ENCODE results near the gene STPG3.
"Not testable (repeated sequence)": the region's sequence is repeated elsewhere in the genome, so short reads cannot be mapped to it uniquely, and the experiment has no call there.

Gene STPG3

DNA sequence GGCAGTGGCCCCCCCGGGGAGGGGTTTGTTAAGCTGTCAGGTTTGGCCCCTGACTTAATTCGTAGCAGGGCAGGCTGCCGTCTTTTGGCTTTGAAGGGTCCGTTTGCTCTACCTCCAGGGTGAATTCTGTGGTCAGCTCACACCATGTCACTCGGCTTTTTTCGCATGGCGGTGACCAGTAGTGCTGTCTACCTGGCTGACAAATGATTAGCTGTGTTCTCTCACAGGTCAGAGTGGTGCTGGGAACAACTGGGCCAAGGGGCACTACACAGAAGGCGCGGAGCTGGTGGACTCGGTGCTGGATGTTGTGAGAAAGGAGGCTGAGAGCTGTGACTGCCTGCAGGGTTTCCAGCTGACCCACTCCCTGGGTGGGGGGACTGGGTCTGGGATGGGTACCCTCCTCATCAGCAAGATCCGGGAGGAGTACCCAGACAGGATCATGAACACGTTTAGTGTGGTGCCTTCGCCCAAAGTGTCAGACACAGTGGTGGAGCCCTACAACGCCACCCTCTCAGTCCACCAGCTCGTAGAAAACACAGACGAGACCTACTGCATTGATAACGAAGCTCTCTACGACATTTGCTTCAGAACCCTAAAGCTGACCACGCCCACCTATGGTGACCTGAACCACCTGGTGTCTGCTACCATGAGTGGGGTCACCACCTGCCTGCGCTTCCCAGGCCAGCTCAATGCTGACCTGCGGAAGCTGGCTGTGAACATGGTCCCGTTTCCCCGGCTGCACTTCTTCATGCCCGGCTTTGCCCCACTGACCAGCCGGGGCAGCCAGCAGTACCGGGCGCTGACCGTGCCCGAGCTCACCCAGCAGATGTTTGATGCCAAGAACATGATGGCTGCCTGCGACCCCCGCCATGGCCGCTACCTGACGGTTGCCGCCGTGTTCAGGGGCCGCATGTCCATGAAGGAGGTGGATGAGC lies 8.6 kb upstream of the STPG3 start:
- no peak overlapping the region for H3K4me3 ChIP-seq (IDR thresholded peaks at IDR 0.05; ENCODE audit: insufficient read depth, low read depth, low read length)
- no peak overlapping the region for H2AFZ ChIP-seq (ENCODE audit: low read depth)
- peaks cover 17% of the 10 kb centered on the region for H3K79me2 ChIP-seq (ENCODE audit: insufficient read depth, low read depth)
- TF ChIP-seq, protein P1, sequence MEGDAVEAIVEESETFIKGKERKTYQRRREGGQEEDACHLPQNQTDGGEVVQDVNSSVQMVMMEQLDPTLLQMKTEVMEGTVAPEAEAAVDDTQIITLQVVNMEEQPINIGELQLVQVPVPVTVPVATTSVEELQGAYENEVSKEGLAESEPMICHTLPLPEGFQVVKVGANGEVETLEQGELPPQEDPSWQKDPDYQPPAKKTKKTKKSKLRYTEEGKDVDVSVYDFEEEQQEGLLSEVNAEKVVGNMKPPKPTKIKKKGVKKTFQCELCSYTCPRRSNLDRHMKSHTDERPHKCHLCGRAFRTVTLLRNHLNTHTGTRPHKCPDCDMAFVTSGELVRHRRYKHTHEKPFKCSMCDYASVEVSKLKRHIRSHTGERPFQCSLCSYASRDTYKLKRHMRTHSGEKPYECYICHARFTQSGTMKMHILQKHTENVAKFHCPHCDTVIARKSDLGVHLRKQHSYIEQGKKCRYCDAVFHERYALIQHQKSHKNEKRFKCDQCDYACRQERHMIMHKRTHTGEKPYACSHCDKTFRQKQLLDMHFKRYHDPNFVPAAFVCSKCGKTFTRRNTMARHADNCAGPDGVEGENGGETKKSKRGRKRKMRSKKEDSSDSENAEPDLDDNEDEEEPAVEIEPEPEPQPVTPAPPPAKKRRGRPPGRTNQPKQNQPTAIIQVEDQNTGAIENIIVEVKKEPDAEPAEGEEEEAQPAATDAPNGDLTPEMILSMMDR (conservative IDR thresholded peaks at IDR 0.05; ENCODE audit: low read depth, low read length) = no peak
- H3K4me2 ChIP-seq = peak overlapping the region; percentile 76
- H3K4me1 ChIP-seq (ENCODE audit: low read depth, poor library complexity, severe bottlenecking) = peaks cover 20% of the 10 kb centered on the region
- no peak overlapping the region; the same call in 1 of the 2 replicates for H3K27ac ChIP-seq
- H3K27me3 ChIP-seq (ENCODE audit: insufficient read depth, low read depth) = no peaks in the 10 kb centered on the region
- H3K9ac ChIP-seq = peak overlapping the region; percentile 62; the same call in 1 of the 2 replicates
- H4K20me1 ChIP-seq (ENCODE audit: insufficient read depth) = peaks cover 12% of the 10 kb centered on the region; the same call in 1 of the 2 replicates
- H3K36me3 ChIP-seq (ENCODE audit: insufficient read depth) = peaks cover 7% of the 10 kb centered on the region; the same call in 1 of the 2 replicates

DNA sequence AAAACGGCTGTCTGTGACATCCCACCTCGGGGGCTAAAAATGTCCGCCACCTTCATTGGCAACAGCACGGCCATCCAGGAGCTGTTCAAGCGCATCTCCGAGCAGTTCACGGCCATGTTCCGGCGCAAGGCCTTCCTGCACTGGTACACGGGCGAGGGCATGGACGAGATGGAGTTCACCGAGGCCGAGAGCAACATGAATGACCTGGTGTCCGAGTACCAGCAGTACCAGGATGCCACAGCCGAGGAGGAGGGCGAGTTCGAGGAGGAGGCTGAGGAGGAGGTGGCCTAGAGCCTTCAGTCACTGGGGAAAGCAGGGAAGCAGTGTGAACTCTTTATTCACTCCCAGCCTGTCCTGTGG lies 7.8 kb upstream of the STPG3 start:
- peaks cover 20% of the 10 kb centered on the region for H3K4me1 ChIP-seq (ENCODE audit: low read depth, poor library complexity, severe bottlenecking)
- not testable (repeated sequence) for H3K9ac ChIP-seq; H3K4me3 ChIP-seq (IDR thresholded peaks at IDR 0.05; ENCODE audit: insufficient read depth, low read depth, low read length); H3K36me3 ChIP-seq (ENCODE audit: insufficient read depth); H3K27ac ChIP-seq; H2AFZ ChIP-seq (ENCODE audit: low read depth); H3K4me2 ChIP-seq; H3K27me3 ChIP-seq (ENCODE audit: insufficient read depth, low read depth)
- peaks cover 17% of the 10 kb centered on the region for H3K79me2 ChIP-seq (ENCODE audit: insufficient read depth, low read depth)
- peaks cover 12% of the 10 kb centered on the region; the same call in 1 of the 2 replicates for H4K20me1 ChIP-seq (ENCODE audit: insufficient read depth)

DNA sequence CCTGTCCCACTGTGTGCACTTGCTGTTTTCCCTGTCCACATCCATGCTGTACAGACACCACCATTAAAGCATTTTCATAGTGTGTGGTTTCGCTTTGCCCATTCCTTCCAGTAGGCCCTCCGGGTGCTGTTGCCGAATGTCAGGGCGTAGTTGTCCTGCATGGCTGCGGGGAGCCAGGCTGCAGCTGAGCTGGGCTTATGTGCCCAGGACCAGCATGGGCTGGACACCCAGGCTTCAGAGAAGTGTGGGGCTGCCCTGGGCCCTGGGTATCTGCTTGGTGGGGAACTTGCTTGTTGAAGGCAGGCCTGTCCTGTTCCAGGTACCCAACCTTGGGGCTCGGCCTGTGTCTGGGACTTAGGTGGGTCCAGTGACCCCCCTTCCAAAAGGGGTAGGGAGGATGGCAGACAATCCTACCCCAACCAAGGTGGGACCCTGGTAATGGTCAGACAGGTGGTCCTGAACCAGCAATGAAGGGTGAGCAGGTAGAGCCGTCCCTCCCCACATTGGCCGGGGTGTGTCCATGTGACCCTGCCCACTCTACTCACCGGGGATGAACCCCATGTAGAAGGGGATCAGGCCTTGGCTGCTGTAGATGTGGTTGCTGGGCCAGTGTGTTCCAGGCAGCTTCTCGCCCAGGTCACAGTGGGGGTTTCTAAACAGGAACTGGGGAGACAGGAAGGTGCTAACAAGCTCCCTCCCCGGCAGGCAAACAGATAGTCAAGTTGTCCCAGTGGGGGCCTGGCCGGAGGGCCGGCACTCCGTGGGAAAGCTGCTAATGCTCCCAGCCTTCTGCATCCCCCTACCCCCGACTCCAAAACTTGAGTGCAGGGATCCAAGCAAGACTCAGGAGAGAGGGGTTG lies 7.2 kb upstream of the STPG3 start:
- peaks cover 12% of the 10 kb centered on the region; the same call in 1 of the 2 replicates for H4K20me1 ChIP-seq (ENCODE audit: insufficient read depth)
- peaks cover 17% of the 10 kb centered on the region for H3K79me2 ChIP-seq (ENCODE audit: insufficient read depth, low read depth)
- no peak overlapping the region for H3K27ac ChIP-seq
- H3K4me2 ChIP-seq = no peak overlapping the region
- TF ChIP-seq, protein P1 (conservative IDR thresholded peaks at IDR 0.05; ENCODE audit: low read depth, low read length) = no peak
- no peak overlapping the region for H2AFZ ChIP-seq (ENCODE audit: low read depth)
- H3K36me3 ChIP-seq (ENCODE audit: insufficient read depth) = peaks cover 7% of the 10 kb centered on the region; the same call in 1 of the 2 replicates
- H3K27me3 ChIP-seq (ENCODE audit: insufficient read depth, low read depth) = no peaks in the 10 kb centered on the region
- peaks cover 19% of the 10 kb centered on the region for H3K4me1 ChIP-seq (ENCODE audit: low read depth, poor library complexity, severe bottlenecking)
- no peak overlapping the region for H3K9ac ChIP-seq
- no peak overlapping the region for H3K4me3 ChIP-seq (IDR thresholded peaks at IDR 0.05; ENCODE audit: insufficient read depth, low read depth, low read length)

DNA sequence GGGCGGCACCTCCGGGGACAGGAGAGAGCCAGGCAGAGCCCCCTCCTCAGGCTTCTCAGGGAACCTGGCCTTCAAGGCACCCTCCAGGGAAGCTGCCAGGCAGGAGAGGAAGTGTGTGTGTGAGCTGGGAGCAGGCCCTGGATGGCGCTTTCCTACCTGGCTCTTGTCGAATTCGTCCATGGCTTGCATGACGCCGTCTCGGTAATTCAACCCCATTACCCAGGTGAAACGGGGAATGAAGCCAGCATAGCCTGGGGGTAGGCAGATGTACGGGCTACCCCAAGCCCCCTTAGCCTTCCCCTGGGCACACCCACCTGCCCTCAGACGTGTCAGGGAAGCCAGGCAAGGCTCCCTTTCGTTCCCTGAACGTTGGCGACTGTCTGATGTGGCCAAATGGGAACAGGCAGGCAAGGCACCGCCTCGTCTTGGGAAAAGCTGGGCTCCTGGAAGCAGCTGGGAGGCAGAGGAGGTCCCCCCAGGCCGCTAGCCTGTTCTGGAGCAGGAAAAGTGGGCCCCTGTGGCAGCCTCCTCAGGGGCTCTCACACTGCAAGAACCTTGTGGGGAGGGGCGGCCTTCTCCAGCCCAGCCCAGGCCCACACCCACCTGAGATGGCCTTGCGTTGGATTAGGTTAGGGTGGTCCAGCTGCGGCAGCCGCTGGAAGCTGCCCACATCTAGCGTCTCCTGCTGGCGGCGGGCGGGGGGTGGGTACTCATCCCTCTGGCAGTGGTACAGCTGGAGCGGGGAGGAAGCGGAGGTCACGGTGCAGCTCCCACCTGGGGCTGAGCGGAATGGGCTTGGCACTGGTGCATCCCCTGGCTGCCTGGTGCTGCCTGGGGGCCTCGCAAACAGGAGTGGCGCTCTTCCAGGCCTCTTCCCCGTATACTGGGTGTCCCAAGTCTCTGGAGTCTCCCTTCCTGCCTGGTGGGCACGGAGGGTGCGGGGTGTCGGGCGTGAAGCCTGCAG lies 6.3 kb upstream of the STPG3 start:
- H2AFZ ChIP-seq (ENCODE audit: low read depth) = no peak overlapping the region
- H3K4me3 ChIP-seq (IDR thresholded peaks at IDR 0.05; ENCODE audit: insufficient read depth, low read depth, low read length) = no peak overlapping the region
- H3K4me1 ChIP-seq (ENCODE audit: low read depth, poor library complexity, severe bottlenecking) = peaks cover 10% of the 10 kb centered on the region
- H3K79me2 ChIP-seq (ENCODE audit: insufficient read depth, low read depth) = peaks cover 17% of the 10 kb centered on the region
- no peak overlapping the region for H3K27ac ChIP-seq
- no peak overlapping the region for H3K9ac ChIP-seq
- no peaks in the 10 kb centered on the region for H3K27me3 ChIP-seq (ENCODE audit: insufficient read depth, low read depth)
- peaks cover 12% of the 10 kb centered on the region; the same call in 1 of the 2 replicates for H4K20me1 ChIP-seq (ENCODE audit: insufficient read depth)
- H3K4me2 ChIP-seq = no peak overlapping the region
- H3K36me3 ChIP-seq (ENCODE audit: insufficient read depth) = peaks cover 7% of the 10 kb centered on the region; the same call in 1 of the 2 replicates
- TF ChIP-seq, protein P1 (conservative IDR thresholded peaks at IDR 0.05; ENCODE audit: low read depth, low read length) = no peak
